Erythroblast (primary cell): ENCODE measurements around the gene BICDL1.

Experiments used
- GATA1 ChIP-seq: IDR thresholded peaks from 2 replicates; pipeline ENCODE4 v1.6.1; 2011; ENCODE audit warnings: low read depth, mild to moderate bottlenecking, control low read depth, low read length, moderate library complexity
- POLR2A ChIP-seq: IDR thresholded peaks from 2 replicates; pipeline ENCODE4 v1.6.1; 2011; ENCODE audit warnings: mild to moderate bottlenecking, low read length

GRCh38 chr12:119998471-119999245 lies 9.6 kb downstream of the BICDL1 start:
- TF ChIP-seq POLR2A: no peak
- no peak for TF ChIP-seq GATA1
